ENCODE results near the gene HOXB6.

Gene HOXB6

GRCh38 chr17:48551596-48552465, 53.0 kb downstream of the HOXB6 start:
- no peak for DNase-seq

GRCh38 chr17:48551214-48551555, 53.6 kb downstream of the HOXB6 start:
- DNase-seq: no peak

- no peak for DNase-seq
Observed at GRCh38 chr17:48550502-48551213, 54.1 kb downstream of the HOXB6 start.

GRCh38 chr17:48549914-48550501, 54.8 kb downstream of the HOXB6 start:
- no peak for DNase-seq

GRCh38 chr17:48549281-48549630, 55.5 kb downstream of the HOXB6 start:
- DNase-seq: no peak

GRCh38 chr17:48548523-48549280, 56.1 kb downstream of the HOXB6 start:
- DNase-seq: no peak

- peak; percentile 73 for DNase-seq
Observed at GRCh38 chr17:48547808-48548522, 56.8 kb downstream of the HOXB6 start.

- peak; percentile 40 for DNase-seq
Observed at GRCh38 chr17:48546924-48547807, 57.6 kb downstream of the HOXB6 start.

GRCh38 chr17:48546137-48546923, 58.5 kb downstream of the HOXB6 start:
- no peak for DNase-seq
